Upper lobe of left lung (tissue), 4 donors: Measurements from ENCODE around the gene CYFIP2.

Experiments
- POLR2AphosphoS5 ChIP-seq, 2 donors: sonication (generic); formaldehyde crosslinking; IDR thresholded peaks; one replicate each; pipeline ENCODE4 v1.5.1; 2017; ENCODE audit warnings: antibody characterized with exemption in 2 of 2
- TF ChIP-seq, protein P1 (sequence below), 6 experiments: fragments of 450-650 bp in 4 of 6; fragments of 200-600 bp in 2 of 6; sonication (generic) in 2 of 6; IDR thresholded peaks; one replicate each; pipeline ENCODE4 v1.5.1; 2016 to 2019; ENCODE audit warnings: antibody characterized with exemption in 6 of 6

DNA sequence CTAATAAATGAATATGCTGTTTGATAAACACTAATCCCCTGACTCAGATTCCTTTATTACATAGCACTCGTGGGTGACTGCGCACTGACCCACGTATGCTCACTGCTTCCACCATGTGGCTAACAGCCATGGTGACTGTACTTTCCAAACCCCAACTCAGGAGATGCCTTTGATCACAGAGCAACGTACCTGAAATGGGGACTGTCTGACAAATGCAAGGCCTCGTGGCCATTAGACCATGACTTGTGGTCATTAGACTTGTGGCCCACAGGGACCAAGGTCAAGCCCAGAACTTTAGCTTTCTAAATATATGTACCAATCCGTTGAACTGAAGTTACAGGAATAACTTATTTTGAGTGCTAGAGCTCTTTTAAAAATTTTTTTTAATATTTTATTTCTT lies 46.6 kb downstream of the CYFIP2 start:
- TF ChIP-seq, protein P1, sequence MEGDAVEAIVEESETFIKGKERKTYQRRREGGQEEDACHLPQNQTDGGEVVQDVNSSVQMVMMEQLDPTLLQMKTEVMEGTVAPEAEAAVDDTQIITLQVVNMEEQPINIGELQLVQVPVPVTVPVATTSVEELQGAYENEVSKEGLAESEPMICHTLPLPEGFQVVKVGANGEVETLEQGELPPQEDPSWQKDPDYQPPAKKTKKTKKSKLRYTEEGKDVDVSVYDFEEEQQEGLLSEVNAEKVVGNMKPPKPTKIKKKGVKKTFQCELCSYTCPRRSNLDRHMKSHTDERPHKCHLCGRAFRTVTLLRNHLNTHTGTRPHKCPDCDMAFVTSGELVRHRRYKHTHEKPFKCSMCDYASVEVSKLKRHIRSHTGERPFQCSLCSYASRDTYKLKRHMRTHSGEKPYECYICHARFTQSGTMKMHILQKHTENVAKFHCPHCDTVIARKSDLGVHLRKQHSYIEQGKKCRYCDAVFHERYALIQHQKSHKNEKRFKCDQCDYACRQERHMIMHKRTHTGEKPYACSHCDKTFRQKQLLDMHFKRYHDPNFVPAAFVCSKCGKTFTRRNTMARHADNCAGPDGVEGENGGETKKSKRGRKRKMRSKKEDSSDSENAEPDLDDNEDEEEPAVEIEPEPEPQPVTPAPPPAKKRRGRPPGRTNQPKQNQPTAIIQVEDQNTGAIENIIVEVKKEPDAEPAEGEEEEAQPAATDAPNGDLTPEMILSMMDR (IDR thresholded peaks at IDR 0.05): peak; percentile 17 to 64 (median 47)
- no peak for TF ChIP-seq POLR2AphosphoS5 (IDR thresholded peaks at IDR 0.05)
